MM.1S (cell line): ENCODE results near the gene FOXRED2.
"Not testable (repeated sequence)": the region's sequence is repeated elsewhere in the genome, so short reads cannot be mapped to it uniquely, and the experiment has no call there.

ENCODE experiments used
- DNase-seq: peaks from one replicate; pipeline ENCODE4 v3.0.0-alpha.2; 2015
- H2AFZ ChIP-seq: fragments of 300-600 bp; sonication (generic); 2 replicates; pipeline ENCODE4 v1.6.0; 2016; ENCODE audit warnings: antibody characterized with exemption, low read length
- H3F3A ChIP-seq: fragments of 300-600 bp; sonication (generic); 2 replicates; pipeline ENCODE4 v1.6.1; 2016; ENCODE audit warnings: mild to moderate bottlenecking, antibody characterized with exemption, low read length, moderate library complexity, mixed read lengths; ENCODE audit not compliant: insufficient read depth
- H3K27ac ChIP-seq: fragments of 300-600 bp; sonication (generic); 2 replicates; pipeline ENCODE4 v1.5.1; 2016; ENCODE audit warnings: mild to moderate bottlenecking, low read length
- H3K27me3 ChIP-seq: fragments of 300-600 bp; sonication (generic); replicated peaks from 2 replicates; pipeline ENCODE4 v1.6.0; 2016; ENCODE audit warnings: low read length; ENCODE audit not compliant: insufficient read depth
- H3K36me3 ChIP-seq: fragments of 300-600 bp; sonication (generic); replicated peaks from 2 replicates; pipeline ENCODE4 v1.6.1; 2016; ENCODE audit warnings: mild to moderate bottlenecking, low read length, mixed read lengths; ENCODE audit not compliant: insufficient read depth
- H3K4me1 ChIP-seq: fragments of 300-600 bp; sonication (generic); 2 replicates; pipeline ENCODE4 v1.6.1; 2016; ENCODE audit warnings: low read length, mixed read lengths
- H3K4me2 ChIP-seq: fragments of 300-600 bp; sonication (generic); 2 replicates; pipeline ENCODE4 v1.6.0; 2016; ENCODE audit warnings: low read depth, low read length
- H3K4me3 ChIP-seq: fragments of 300-600 bp; sonication (generic); 2 replicates; pipeline ENCODE4 v1.5.1; 2016; ENCODE audit warnings: low read length, mixed read lengths
- H3K79me2 ChIP-seq: fragments of 300-600 bp; sonication (generic); 2 replicates; pipeline ENCODE4 v1.6.1; 2016; ENCODE audit warnings: mixed run types, low read length, mixed read lengths
- H3K9ac ChIP-seq: fragments of 300-600 bp; sonication (generic); 2 replicates; pipeline ENCODE4 v1.6.1; 2016; ENCODE audit warnings: low read length, mixed read lengths
- H3K9me2 ChIP-seq: fragments of 300-600 bp; sonication (generic); replicated peaks from 2 replicates; pipeline ENCODE4 v1.6.1; 2016; ENCODE audit warnings: mild to moderate bottlenecking, low read length, mixed read lengths; ENCODE audit not compliant: insufficient read depth
- H3K9me3 ChIP-seq: fragments of 300-600 bp; sonication (generic); replicated peaks from 2 replicates; pipeline ENCODE4 v1.6.1; 2016; ENCODE audit warnings: mild to moderate bottlenecking, low read length, mixed read lengths; ENCODE audit not compliant: insufficient read depth
- H4K20me1 ChIP-seq: fragments of 300-600 bp; sonication (generic); 2 replicates; pipeline ENCODE4 v1.6.1; 2016; ENCODE audit warnings: mild to moderate bottlenecking, low read length, moderate library complexity, mixed read lengths; ENCODE audit not compliant: insufficient read depth
- EZH2 ChIP-seq: fragments of 300-600 bp; sonication (generic); optimal IDR thresholded peaks from 2 replicates; pipeline ENCODE3; 2017; ENCODE audit warnings: low read depth, mild to moderate bottlenecking, antibody characterized with exemption, low read length, mixed read lengths
- EZH2phosphoT487 ChIP-seq: fragments of 300-600 bp; sonication (generic); IDR thresholded peaks from 2 replicates; pipeline ENCODE4 v1.6.1; 2018; ENCODE audit warnings: antibody characterized with exemption, low read length
- TF ChIP-seq, protein P1 (sequence below): fragments of 300-600 bp; sonication (generic); IDR thresholded peaks from 2 replicates; pipeline ENCODE4 v1.5.1; 2016; ENCODE audit warnings: antibody characterized with exemption, low read length, mixed read lengths

FOXRED2 gene

DNA sequence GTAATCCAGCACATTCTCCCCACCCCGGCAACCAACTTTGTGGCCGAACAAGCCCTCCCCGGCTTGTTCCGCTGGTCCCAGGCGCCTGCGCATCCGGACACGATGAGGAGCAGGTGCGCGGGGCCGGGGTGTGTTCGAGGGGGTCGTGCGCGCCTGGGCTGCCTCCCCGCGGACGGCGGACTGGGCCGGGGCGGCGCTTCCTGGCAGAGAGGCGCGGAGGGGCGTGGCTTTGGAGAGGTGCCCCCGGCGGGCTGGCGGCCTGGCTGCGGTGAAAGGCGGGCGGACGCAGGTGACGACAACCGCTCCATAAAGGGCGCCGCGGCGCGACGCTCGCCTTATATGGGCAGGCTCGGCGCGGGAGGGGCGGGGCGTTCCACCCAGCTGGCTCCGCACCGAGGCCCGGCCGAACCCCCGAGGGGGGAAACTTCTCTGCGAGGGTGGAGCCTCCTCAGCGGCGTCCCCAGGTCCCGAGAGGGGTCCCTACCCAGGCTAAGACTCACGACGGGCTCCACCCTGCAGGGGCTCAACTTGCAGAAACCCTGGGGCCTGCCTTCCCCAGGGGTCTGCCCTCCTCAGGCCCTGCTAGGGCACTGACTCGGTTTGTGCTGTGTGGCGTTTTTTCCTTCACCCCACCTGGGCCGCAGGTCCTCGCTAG, 51.8 kb downstream of the FOXRED2 start:
- peak overlapping the region; percentile 77 for H2AFZ ChIP-seq
- DNase-seq, result peak; percentile 97

GRCh38 chr22:36453855-36454378, 52.9 kb downstream of the FOXRED2 start:
- Histone ChIP-seq H3K9me2 (no peaks in the 10 kb centered on the region), H4K20me1 (no peaks in the 10 kb centered on the region), H3K4me1 (peaks cover 27% of the 10 kb centered on the region), H3K27me3 (no peaks in the 10 kb centered on the region), H3K9ac (no peak overlapping the region), H3K4me2 (no peak overlapping the region), H3K4me3 (no peak overlapping the region), H3K9me3 (no peaks in the 10 kb centered on the region), H3K79me2 (no peaks in the 10 kb centered on the region), H3K36me3 (no peaks in the 10 kb centered on the region), H3F3A (peaks cover 34% of the 10 kb centered on the region), H3K27ac (no peak overlapping the region), H2AFZ (no peak overlapping the region)
- DNase-seq, result no peak
- TF ChIP-seq EZH2, result no peak
- no peak for TF ChIP-seq EZH2phosphoT487
- TF ChIP-seq, protein P1, sequence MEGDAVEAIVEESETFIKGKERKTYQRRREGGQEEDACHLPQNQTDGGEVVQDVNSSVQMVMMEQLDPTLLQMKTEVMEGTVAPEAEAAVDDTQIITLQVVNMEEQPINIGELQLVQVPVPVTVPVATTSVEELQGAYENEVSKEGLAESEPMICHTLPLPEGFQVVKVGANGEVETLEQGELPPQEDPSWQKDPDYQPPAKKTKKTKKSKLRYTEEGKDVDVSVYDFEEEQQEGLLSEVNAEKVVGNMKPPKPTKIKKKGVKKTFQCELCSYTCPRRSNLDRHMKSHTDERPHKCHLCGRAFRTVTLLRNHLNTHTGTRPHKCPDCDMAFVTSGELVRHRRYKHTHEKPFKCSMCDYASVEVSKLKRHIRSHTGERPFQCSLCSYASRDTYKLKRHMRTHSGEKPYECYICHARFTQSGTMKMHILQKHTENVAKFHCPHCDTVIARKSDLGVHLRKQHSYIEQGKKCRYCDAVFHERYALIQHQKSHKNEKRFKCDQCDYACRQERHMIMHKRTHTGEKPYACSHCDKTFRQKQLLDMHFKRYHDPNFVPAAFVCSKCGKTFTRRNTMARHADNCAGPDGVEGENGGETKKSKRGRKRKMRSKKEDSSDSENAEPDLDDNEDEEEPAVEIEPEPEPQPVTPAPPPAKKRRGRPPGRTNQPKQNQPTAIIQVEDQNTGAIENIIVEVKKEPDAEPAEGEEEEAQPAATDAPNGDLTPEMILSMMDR, result no peak

More for the DNA sequence above, 51.8 kb downstream of the FOXRED2 start:
- H3F3A ChIP-seq, result peaks cover 34% of the 10 kb centered on the region
- no peaks in the 10 kb centered on the region for H3K27me3 ChIP-seq
- H3K9me3 ChIP-seq, result no peaks in the 10 kb centered on the region
- TF ChIP-seq EZH2phosphoT487, result no peak
- TF ChIP-seq, protein P1, result no peak
- no peak for TF ChIP-seq EZH2
- peak overlapping the region; percentile 94 for H3K4me2 ChIP-seq
- H4K20me1 ChIP-seq, result no peaks in the 10 kb centered on the region
- no peaks in the 10 kb centered on the region for H3K79me2 ChIP-seq
- H3K27ac ChIP-seq, result peak overlapping the region; percentile 12; the same call in 1 of the 2 replicates
- peak overlapping the region; percentile 50; the same call in 1 of the 2 replicates for H3K9ac ChIP-seq
- no peaks in the 10 kb centered on the region for H3K9me2 ChIP-seq
- peak overlapping the region; percentile 48 for H3K4me3 ChIP-seq
- peaks cover 27% of the 10 kb centered on the region for H3K4me1 ChIP-seq
- H3K36me3 ChIP-seq, result no peaks in the 10 kb centered on the region

DNA sequence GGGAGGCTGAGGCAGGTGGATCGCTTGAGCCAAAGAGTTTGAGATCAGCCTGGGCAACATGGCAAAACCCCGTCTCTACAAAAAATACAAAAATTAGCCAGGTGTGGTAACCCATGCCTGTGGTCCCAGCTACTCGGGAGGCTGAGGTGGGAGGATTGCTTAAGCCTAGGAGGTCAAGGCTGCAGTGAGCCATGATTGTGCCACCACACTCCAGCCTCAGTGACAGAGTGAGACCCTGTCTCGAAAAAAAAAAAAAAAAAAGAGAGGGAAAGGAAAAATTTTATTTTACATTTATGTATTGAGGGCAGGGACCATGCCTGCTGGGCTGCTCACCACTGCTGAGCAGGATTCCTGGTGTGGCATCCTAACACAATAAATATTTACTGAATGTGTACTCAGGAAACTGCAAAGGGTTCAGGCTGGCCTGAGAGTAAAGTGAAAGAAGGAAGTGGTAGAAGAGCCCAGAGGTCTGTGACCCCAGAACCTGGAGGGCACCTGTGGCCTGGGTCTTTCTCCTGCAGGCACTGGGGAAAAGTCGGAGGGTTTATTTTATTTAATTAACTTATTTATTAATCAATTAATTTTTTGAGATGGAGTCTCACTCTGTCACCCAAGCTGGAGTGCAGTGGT, 53.7 kb downstream of the FOXRED2 start:
- not testable (repeated sequence) for H3K79me2 ChIP-seq, H3K9me2 ChIP-seq, H3K9ac ChIP-seq, DNase-seq, H3K4me3 ChIP-seq, H2AFZ ChIP-seq, H3K36me3 ChIP-seq, H4K20me1 ChIP-seq, H3K27me3 ChIP-seq, H3K9me3 ChIP-seq
- Histone ChIP-seq H3K27ac (peak overlapping the region; percentile 26; the same call in 1 of the 2 replicates), H3K4me1 (peaks cover 27% of the 10 kb centered on the region), H3F3A (peaks cover 34% of the 10 kb centered on the region), H3K4me2 (peak overlapping the region; percentile 15; the same call in 1 of the 2 replicates)
